GM19240 (cell line): Measurements from ENCODE around the gene OTUD5.
A peak's percentile ranks its signal among the peaks of the same experiment; 100 is the strongest.

ENCODE experiments used
- DNase-seq: peaks from one replicate; pipeline ENCODE4 v3.0.0; 2011; ENCODE audit warnings: low spot score; ENCODE audit not compliant: insufficient read length

Gene OTUD5

GRCh38 chrX:48937054-48937907, 20.1 kb downstream of the OTUD5 start:
- DNase-seq = peak; percentile 45

GRCh38 chrX:48936429-48937053, 20.9 kb downstream of the OTUD5 start:
- DNase-seq = no peak

- no peak for DNase-seq
Observed at GRCh38 chrX:48935301-48935670, 22.1 kb downstream of the OTUD5 start.

GRCh38 chrX:48934581-48935300, 22.7 kb downstream of the OTUD5 start:
- no peak for DNase-seq

GRCh38 chrX:48933757-48934156, 23.6 kb downstream of the OTUD5 start:
- no peak for DNase-seq

GRCh38 chrX:48927736-48928382, 29.5 kb downstream of the OTUD5 start:
- no peak for DNase-seq

- no peak for DNase-seq
Observed at GRCh38 chrX:48927123-48927522, 30.3 kb downstream of the OTUD5 start.

GRCh38 chrX:48924270-48924669, 33.1 kb downstream of the OTUD5 start:
- DNase-seq = no peak

- DNase-seq = no peak
Observed at GRCh38 chrX:48923771-48924170, 33.6 kb downstream of the OTUD5 start.

GRCh38 chrX:48920718-48921104, 36.7 kb downstream of the OTUD5 start:
- no peak for DNase-seq

- DNase-seq = no peak
Observed at GRCh38 chrX:48919947-48920717, 37.3 kb downstream of the OTUD5 start.

- DNase-seq = no peak
Observed at GRCh38 chrX:48919360-48919841, 38.0 kb downstream of the OTUD5 start.

- peak; percentile 68 for DNase-seq
Observed at GRCh38 chrX:48918643-48919340, 38.6 kb downstream of the OTUD5 start, which contains the start of gene PIM2. Gene PIM2 (minus strand): TSS chrX:48919024. CDS start chrX:48918834, 190 bp downstream.

- DNase-seq = no peak
Observed at GRCh38 chrX:48918301-48918642, 39.1 kb downstream of the OTUD5 start.

- no peak for DNase-seq
Observed at GRCh38 chrX:48917139-48918001, 40.0 kb downstream of the OTUD5 start.

GRCh38 chrX:48914593-48915493, 42.6 kb downstream of the OTUD5 start:
- DNase-seq = no peak

GRCh38 chrX:48913605-48914366, 43.6 kb downstream of the OTUD5 start:
- DNase-seq = no peak
